Neural crest cell (in vitro differentiated cells): ENCODE results near the gene ZNF107. TPM values are rescaled to one million over a fixed set of nuclear protein-coding genes. Genes with fewer than 3 reads are reported as not detected.
"Not testable (repeated sequence)": the region's sequence is repeated elsewhere in the genome, so short reads cannot be mapped to it uniquely, and the experiment has no call there.

ENCODE experiments used
- DNase-seq: peaks from one replicate; pipeline ENCODE4 v3.0.0; 2021; ENCODE audit warnings: low read depth, mixed read lengths, low spot score
- H3K27ac Mint-ChIP-seq: one replicate; pipeline ENCODE4 v1.8.0; 2021; ENCODE audit warnings: mild to moderate bottlenecking, mixed read lengths; ENCODE audit not compliant: unreplicated experiment
- H3K27me3 Mint-ChIP-seq: 2 replicates; pipeline ENCODE4 v1.8.0; 2021; ENCODE audit warnings: low read depth, mild to moderate bottlenecking, mixed read lengths
- H3K36me3 Mint-ChIP-seq: 2 replicates; pipeline ENCODE4 v1.8.0; 2021; ENCODE audit warnings: low read depth, mild to moderate bottlenecking, mixed read lengths
- H3K4me1 Mint-ChIP-seq: 2 replicates; pipeline ENCODE4 v1.8.0; 2021; ENCODE audit warnings: mixed read lengths
- H3K4me3 Mint-ChIP-seq: one replicate; pipeline ENCODE4 v1.8.0; 2021; ENCODE audit warnings: mild to moderate bottlenecking, mixed read lengths
- H3K9me3 Mint-ChIP-seq: 2 replicates; pipeline ENCODE4 v1.8.0; 2021; ENCODE audit warnings: mixed read lengths
- CTCF ChIP-seq: fragments of 200-600 bp; sonication (generic); conservative IDR thresholded peaks from 2 replicates; pipeline ENCODE4 v1.5.0; 2021; ENCODE audit warnings: antibody characterized with exemption, mild to moderate bottlenecking
- total RNA-seq: library from RNA; stranded (reverse); gene quantifications from 2 replicates; pipeline ENCODE4 v1.2.1, GENCODE V29; 2021

ZNF107 gene
- total RNA-seq, 1 donor from 2014 or later = 18.8 TPM

GRCh38 chr7:64685741-64686140 is 19.8 kb downstream of the ZNF107 start:
- no peak for DNase-seq
- H3K36me3 Mint-ChIP-seq = peaks cover 2% of the 10 kb centered on the region
- TF ChIP-seq CTCF = no peak
- no peaks in the 10 kb centered on the region for H3K4me1 Mint-ChIP-seq
- H3K27me3 Mint-ChIP-seq = no peaks in the 10 kb centered on the region
- H3K4me3 Mint-ChIP-seq = no peak overlapping the region
- peaks cover 30% of the 10 kb centered on the region for H3K9me3 Mint-ChIP-seq
- no peak overlapping the region for H3K27ac Mint-ChIP-seq

DNA sequence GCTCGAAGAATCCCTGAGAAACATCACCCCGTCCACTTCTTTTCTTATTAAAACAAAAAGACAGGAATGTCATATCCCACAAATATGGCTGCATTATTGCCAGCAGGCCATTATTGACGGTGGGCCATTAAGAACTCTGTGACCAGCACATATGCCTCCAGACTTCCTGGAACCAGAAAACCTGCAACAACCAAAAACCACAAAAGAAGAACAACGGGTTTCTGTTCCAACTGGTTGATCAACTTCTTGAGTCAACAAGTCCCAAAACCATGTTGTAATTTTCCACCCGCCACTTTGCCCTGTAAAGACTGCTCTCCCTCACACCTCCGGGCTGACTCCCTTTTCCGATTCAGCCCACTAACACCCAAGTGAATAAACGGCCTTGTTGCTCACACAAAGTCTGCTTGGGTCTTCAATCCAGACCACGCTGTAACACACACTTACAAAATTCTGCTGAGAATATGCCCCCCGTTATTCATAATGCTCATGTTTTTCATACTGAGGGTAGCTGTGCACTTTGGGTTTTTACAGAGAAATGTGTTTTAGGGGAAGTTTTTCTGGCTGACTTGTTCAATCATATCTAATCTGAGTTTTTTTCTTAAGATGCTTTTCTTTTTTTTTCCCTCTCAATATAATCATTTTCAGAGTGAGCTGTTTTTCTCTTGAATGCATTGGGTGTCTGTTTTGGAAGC is 20.7 kb downstream of the ZNF107 start:
- H3K27ac Mint-ChIP-seq = no peak overlapping the region
- H3K4me3 Mint-ChIP-seq = no peak overlapping the region
- peaks cover 30% of the 10 kb centered on the region for H3K9me3 Mint-ChIP-seq
- no peak for TF ChIP-seq CTCF
- peaks cover 10% of the 10 kb centered on the region for H3K36me3 Mint-ChIP-seq
- no peaks in the 10 kb centered on the region for H3K4me1 Mint-ChIP-seq
- H3K27me3 Mint-ChIP-seq = no peaks in the 10 kb centered on the region
- DNase-seq = no peak

DNA sequence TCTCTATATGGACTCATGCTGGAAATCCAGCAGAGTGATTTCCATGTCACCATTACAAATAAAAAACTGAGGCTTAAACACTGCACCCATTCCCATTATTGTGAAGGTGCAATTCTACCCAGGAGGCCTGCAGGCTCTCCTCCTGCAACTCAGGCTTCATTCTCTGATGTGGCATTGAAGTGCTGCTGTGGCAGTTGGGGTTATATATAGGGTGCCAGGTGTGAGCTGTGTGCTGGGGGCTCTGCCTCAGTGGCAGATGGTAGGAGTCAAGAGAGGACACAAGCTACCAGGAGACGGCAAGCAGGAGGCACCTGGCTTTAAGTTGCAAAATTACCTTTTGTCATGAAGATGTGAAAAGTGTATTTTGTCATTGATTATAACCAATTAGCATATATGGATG is 21.3 kb downstream of the ZNF107 start:
- no peak for TF ChIP-seq CTCF
- H3K27ac Mint-ChIP-seq = no peak overlapping the region

GRCh38 chr7:64688988-64689387 is 23.1 kb downstream of the ZNF107 start:
- Mint-ChIP-seq H3K9me3 (peaks cover 30% of the 10 kb centered on the region), H3K36me3 (peaks cover 25% of the 10 kb centered on the region), H3K4me1 (no peaks in the 10 kb centered on the region), H3K27me3 (no peaks in the 10 kb centered on the region), H3K27ac (no peak overlapping the region), H3K4me3 (no peak overlapping the region)
- DNase-seq = no peak
- TF ChIP-seq CTCF = no peak

More for the DNA sequence above, 21.3 kb downstream of the ZNF107 start:
- DNase-seq = no peak
- Mint-ChIP-seq H3K27me3 (no peaks in the 10 kb centered on the region), H3K4me3 (no peak overlapping the region), H3K9me3 (peaks cover 30% of the 10 kb centered on the region), H3K4me1 (no peaks in the 10 kb centered on the region), H3K36me3 (peaks cover 16% of the 10 kb centered on the region)

DNA sequence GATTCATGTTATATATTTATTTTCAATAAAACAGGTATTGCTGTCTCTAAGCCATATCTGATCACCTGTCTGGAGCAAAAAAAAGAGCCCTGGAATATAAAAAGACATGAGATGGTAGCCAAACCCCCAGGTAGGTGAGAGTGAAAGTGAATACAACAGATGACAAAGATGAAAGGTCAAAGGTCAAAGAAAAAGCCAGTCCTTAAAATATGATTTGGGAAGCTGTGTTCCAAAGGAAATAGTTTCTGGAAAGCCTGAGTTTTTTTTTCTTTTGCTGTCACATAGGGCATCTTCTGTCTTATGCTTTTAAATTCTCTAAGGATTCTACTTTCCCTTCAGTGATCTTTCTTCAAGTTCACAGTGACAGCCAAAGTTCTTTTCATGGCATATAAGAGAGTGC is 25.9 kb downstream of the ZNF107 start:
- Mint-ChIP-seq H3K27ac (no peak overlapping the region), H3K36me3 (peaks cover 38% of the 10 kb centered on the region), H3K4me1 (no peaks in the 10 kb centered on the region), H3K4me3 (no peak overlapping the region), H3K9me3 (peaks cover 9% of the 10 kb centered on the region), H3K27me3 (no peaks in the 10 kb centered on the region)
- no peak for DNase-seq
- TF ChIP-seq CTCF = no peak

DNA sequence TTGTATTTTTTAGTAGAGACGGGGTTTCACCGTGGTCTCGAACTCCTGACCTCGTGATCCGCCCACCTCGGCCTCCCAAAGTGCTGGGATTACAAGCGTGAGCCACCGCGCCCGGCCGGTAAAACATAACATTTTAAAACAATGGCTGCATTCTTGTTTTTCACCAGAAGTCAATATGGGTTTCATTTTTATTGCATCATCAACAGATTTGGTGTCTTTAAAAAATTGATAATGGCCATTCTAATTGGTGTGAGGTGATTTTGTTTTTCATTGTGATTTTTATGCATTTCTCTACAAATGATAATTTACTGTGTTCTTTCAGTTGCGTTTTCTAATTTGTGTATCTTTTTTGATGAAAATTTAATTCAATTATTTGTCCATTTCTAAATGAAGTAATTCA is 31.9 kb downstream of the ZNF107 start:
- H3K9me3 Mint-ChIP-seq = not testable (repeated sequence)
- H3K36me3 Mint-ChIP-seq = peaks cover 49% of the 10 kb centered on the region

More for the DNA sequence above, 31.9 kb downstream of the ZNF107 start:
- not testable (repeated sequence) for DNase-seq, H3K27ac Mint-ChIP-seq, H3K4me3 Mint-ChIP-seq, H3K4me1 Mint-ChIP-seq, H3K27me3 Mint-ChIP-seq
